SK-N-SH treated with all-trans-retinoic acid at 6 μM for 48 hours (cell line): Measurements from ENCODE around the gene VOPP1.

Source experiments
- ATAC-seq: fragments of 200-7000 bp; cut with Tn5 transposase; 3 replicates; pipeline ENCODE4 v1.9.1; 2020; ENCODE audit warnings: mild to moderate bottlenecking, moderate library complexity
- ARNTL ChIP-seq: fragments of 450-650 bp; formaldehyde crosslinking; IDR thresholded peaks from 2 replicates; pipeline ENCODE4 v1.5.0; 2020; ENCODE audit warnings: low read depth, mild to moderate bottlenecking, moderate library complexity, borderline replicate concordance
- BACH2 ChIP-seq: fragments of 250-450 bp; sonication (Bioruptor Pico); IDR thresholded peaks from 2 replicates; pipeline ENCODE4 v1.9.0; 2021; ENCODE audit warnings: mild to moderate bottlenecking, borderline replicate concordance
- CSDC2 ChIP-seq: fragments of 250-450 bp; sonication (Bioruptor Pico); IDR thresholded peaks from 2 replicates; pipeline ENCODE4 v1.5.0; 2020; ENCODE audit warnings: mild to moderate bottlenecking, moderate library complexity
- GLIS3 ChIP-seq: fragments of 250-450 bp; sonication (Bioruptor Pico); IDR thresholded peaks from 2 replicates; pipeline ENCODE4 v1.5.0; 2020; ENCODE audit warnings: mild to moderate bottlenecking, moderate library complexity
- ISL1 ChIP-seq: fragments of 250-450 bp; sonication (Bioruptor Pico); IDR thresholded peaks from 2 replicates; pipeline ENCODE4 v2.1.2; 2022; ENCODE audit warnings: mild to moderate bottlenecking, moderate library complexity
- OSR1 ChIP-seq: fragments of 250-450 bp; sonication (Bioruptor Pico); IDR thresholded peaks from 2 replicates; pipeline ENCODE4 v1.8.0; 2022; ENCODE audit warnings: moderate library complexity, mild to moderate bottlenecking, inconsistent platforms
- PPARA ChIP-seq: fragments of 250-450 bp; sonication (Bioruptor Pico); IDR thresholded peaks from 2 replicates; pipeline ENCODE4 v1.5.0; 2020; ENCODE audit warnings: mild to moderate bottlenecking, borderline replicate concordance
- RARB ChIP-seq: fragments of 250-450 bp; sonication (Bioruptor Pico); IDR thresholded peaks from 2 replicates; pipeline ENCODE4 v1.8.0; 2021; ENCODE audit warnings: mild to moderate bottlenecking, moderate library complexity
- SNAI2 ChIP-seq: fragments of 250-450 bp; sonication (Bioruptor Pico); IDR thresholded peaks from 2 replicates; pipeline ENCODE4 v1.5.0; 2020; ENCODE audit warnings: mild to moderate bottlenecking, moderate library complexity
- TCF4 ChIP-seq: fragments of 250-450 bp; sonication (Bioruptor Pico); IDR thresholded peaks from 2 replicates; pipeline ENCODE4 v1.8.0; 2021; ENCODE audit warnings: mild to moderate bottlenecking, moderate library complexity, borderline replicate concordance
- TOX ChIP-seq: fragments of 250-450 bp; sonication (Bioruptor Pico); IDR thresholded peaks from 2 replicates; pipeline ENCODE4 v1.8.0; 2021; ENCODE audit warnings: mild to moderate bottlenecking, moderate library complexity, borderline replicate concordance
- ZC3H10 ChIP-seq: fragments of 250-450 bp; sonication (Bioruptor Pico); IDR thresholded peaks from 2 replicates; pipeline ENCODE4 v1.5.1; 2021; ENCODE audit warnings: mild to moderate bottlenecking, moderate library complexity
- ZFP3 ChIP-seq: fragments of 250-450 bp; sonication (Bioruptor Pico); IDR thresholded peaks from 2 replicates; pipeline ENCODE4 v1.5.0; 2020; ENCODE audit warnings: mild to moderate bottlenecking, moderate library complexity
- ZFP30 ChIP-seq: fragments of 450-650 bp; formaldehyde crosslinking; IDR thresholded peaks from 2 replicates; pipeline ENCODE4 v1.5.0; 2022; ENCODE audit warnings: mild to moderate bottlenecking, moderate library complexity
- ZNF70 ChIP-seq: fragments of 450-650 bp; formaldehyde crosslinking; IDR thresholded peaks from 2 replicates; pipeline ENCODE4 v1.5.0; 2020; ENCODE audit warnings: mild to moderate bottlenecking, moderate library complexity
- ZNF8 ChIP-seq: fragments of 450-650 bp; formaldehyde crosslinking; IDR thresholded peaks from 2 replicates; pipeline ENCODE4 v1.5.0; 2020; ENCODE audit warnings: mild to moderate bottlenecking, moderate library complexity
- TF ChIP-seq, protein P1 (sequence below): fragments of 250-450 bp; sonication (Bioruptor Pico); IDR thresholded peaks from 2 replicates; pipeline ENCODE4 v1.8.0; 2021; ENCODE audit warnings: low read depth, mild to moderate bottlenecking, moderate library complexity, borderline replicate concordance
- TF ChIP-seq, protein P2 (sequence below): fragments of 250-450 bp; sonication (Bioruptor Pico); IDR thresholded peaks from 2 replicates; pipeline ENCODE4 v1.5.1; 2020; ENCODE audit warnings: low read depth, mild to moderate bottlenecking, moderate library complexity
- TF ChIP-seq, protein P3 (sequence below): fragments of 250-450 bp; sonication (Bioruptor Pico); IDR thresholded peaks from 2 replicates; pipeline ENCODE4 v1.5.1; 2021; ENCODE audit warnings: mild to moderate bottlenecking, moderate library complexity
- TF ChIP-seq, protein P4 (sequence below): fragments of 250-450 bp; sonication (Bioruptor Pico); IDR thresholded peaks from 2 replicates; pipeline ENCODE4 v1.8.0; 2020; ENCODE audit warnings: mild to moderate bottlenecking, moderate library complexity, borderline replicate concordance
- TF ChIP-seq, protein P5 (sequence below): fragments of 250-450 bp; sonication (Bioruptor Pico); IDR thresholded peaks from 2 replicates; pipeline ENCODE4 v1.5.0; 2020; ENCODE audit warnings: mild to moderate bottlenecking, moderate library complexity

The VOPP1 gene

DNA sequence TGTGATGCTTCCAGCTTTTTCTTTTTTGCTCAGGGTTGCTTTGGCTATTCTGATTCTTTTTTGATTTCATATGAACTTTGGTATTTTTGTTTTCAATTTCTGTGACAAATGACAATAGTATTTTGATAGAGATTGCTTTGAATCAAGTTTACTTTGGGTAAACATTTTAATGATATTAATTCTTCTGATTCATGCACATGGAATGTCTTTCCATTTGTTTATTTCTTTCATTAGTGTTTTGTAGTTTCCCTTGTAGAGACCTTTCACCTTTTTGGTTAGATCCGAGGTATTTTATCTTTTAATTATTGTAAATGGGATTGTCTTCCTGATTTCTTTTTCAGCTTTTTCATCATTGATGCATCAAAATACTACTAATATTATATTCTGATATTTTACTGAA is 114.0 kb downstream of the VOPP1 start (continued):
- TF ChIP-seq, protein P1, sequence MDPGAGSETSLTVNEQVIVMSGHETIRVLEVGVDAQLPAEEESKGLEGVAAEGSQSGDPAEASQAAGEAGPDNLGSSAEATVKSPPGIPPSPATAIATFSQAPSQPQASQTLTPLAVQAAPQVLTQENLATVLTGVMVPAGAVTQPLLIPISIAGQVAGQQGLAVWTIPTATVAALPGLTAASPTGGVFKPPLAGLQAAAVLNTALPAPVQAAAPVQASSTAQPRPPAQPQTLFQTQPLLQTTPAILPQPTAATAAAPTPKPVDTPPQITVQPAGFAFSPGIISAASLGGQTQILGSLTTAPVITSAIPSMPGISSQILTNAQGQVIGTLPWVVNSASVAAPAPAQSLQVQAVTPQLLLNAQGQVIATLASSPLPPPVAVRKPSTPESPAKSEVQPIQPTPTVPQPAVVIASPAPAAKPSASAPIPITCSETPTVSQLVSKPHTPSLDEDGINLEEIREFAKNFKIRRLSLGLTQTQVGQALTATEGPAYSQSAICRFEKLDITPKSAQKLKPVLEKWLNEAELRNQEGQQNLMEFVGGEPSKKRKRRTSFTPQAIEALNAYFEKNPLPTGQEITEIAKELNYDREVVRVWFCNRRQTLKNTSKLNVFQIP (CRISPR knock-in tag): no peak

DNA sequence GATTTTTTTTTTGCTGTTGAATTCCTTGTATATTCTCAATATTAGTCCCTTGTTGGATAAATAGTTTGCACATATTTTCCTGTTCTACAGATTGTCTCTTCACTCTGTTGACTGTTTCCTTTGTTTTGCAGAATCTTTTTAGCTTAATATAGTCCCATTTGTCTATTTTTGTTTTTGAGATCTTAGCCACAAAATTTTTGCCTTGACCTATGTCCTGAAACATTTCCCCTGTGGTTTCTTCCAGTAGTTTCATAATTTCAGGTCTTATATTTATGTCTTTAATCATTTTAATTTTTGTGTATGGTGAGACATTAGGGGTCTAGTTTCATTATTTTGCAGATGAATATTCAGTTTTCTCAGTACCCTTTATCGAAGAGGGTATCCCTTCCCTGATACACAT is 114.5 kb downstream of the VOPP1 start:
- ATAC-seq: no peak
- TF ChIP-seq TOX (CRISPR knock-in tag) (no peak), ISL1 (CRISPR knock-in tag) (no peak), ZNF8 (no peak), ZNF70 (no peak), CSDC2 (CRISPR knock-in tag) (no peak), ZC3H10 (CRISPR knock-in tag) (no peak), PPARA (no peak), TCF4 (CRISPR knock-in tag) (no peak)
- TF ChIP-seq, protein P2, sequence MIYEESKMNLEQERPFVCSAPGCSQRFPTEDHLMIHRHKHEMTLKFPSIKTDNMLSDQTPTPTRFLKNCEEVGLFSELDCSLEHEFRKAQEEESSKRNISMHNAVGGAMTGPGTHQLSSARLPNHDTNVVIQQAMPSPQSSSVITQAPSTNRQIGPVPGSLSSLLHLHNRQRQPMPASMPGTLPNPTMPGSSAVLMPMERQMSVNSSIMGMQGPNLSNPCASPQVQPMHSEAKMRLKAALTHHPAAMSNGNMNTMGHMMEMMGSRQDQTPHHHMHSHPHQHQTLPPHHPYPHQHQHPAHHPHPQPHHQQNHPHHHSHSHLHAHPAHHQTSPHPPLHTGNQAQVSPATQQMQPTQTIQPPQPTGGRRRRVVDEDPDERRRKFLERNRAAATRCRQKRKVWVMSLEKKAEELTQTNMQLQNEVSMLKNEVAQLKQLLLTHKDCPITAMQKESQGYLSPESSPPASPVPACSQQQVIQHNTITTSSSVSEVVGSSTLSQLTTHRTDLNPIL (CRISPR knock-in tag): no peak
- TF ChIP-seq, protein P3, sequence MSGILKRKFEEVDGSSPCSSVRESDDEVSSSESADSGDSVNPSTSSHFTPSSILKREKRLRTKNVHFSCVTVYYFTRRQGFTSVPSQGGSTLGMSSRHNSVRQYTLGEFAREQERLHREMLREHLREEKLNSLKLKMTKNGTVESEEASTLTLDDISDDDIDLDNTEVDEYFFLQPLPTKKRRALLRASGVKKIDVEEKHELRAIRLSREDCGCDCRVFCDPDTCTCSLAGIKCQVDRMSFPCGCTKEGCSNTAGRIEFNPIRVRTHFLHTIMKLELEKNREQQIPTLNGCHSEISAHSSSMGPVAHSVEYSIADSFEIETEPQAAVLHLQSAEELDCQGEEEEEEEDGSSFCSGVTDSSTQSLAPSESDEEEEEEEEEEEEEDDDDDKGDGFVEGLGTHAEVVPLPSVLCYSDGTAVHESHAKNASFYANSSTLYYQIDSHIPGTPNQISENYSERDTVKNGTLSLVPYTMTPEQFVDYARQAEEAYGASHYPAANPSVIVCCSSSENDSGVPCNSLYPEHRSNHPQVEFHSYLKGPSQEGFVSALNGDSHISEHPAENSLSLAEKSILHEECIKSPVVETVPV (CRISPR knock-in tag): no peak
- TF ChIP-seq, all 23 proteins: peak for 0

DNA sequence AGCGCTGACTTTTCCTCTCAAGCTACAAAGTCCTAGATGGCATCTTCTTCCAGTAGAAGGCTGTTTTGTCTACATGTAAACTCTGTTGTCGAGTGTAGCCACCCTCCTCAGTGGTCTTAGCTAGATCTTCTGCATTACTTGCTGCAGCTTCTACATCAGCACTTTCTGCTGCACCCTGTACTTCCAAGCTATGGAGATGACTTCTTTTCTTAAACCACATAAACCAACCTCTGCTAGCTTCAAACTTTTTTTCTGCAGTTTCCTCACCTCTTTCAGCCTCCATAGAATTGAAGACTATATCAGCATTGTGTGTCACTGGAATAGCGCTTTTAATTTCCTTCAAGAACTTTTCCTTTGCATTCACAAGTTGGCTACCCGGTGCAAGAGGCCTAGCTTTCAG is 119.3 kb downstream of the VOPP1 start:
- no peak for TF ChIP-seq ZFP30
- no peak for TF ChIP-seq ZNF8
- no peak for TF ChIP-seq BACH2 (CRISPR knock-in tag)
- TF ChIP-seq ZC3H10 (CRISPR knock-in tag): no peak
- no peak for TF ChIP-seq CSDC2 (CRISPR knock-in tag)
- TF ChIP-seq, protein P1 (CRISPR knock-in tag): no peak
- TF ChIP-seq, protein P3 (CRISPR knock-in tag): no peak
- TF ChIP-seq, protein P2 (CRISPR knock-in tag): no peak
- TF ChIP-seq SNAI2 (CRISPR knock-in tag): no peak
- no peak for TF ChIP-seq TOX (CRISPR knock-in tag)
- no peak for TF ChIP-seq ZFP3
- no peak for TF ChIP-seq ZNF70
- no peak for TF ChIP-seq OSR1
- TF ChIP-seq, protein P4, sequence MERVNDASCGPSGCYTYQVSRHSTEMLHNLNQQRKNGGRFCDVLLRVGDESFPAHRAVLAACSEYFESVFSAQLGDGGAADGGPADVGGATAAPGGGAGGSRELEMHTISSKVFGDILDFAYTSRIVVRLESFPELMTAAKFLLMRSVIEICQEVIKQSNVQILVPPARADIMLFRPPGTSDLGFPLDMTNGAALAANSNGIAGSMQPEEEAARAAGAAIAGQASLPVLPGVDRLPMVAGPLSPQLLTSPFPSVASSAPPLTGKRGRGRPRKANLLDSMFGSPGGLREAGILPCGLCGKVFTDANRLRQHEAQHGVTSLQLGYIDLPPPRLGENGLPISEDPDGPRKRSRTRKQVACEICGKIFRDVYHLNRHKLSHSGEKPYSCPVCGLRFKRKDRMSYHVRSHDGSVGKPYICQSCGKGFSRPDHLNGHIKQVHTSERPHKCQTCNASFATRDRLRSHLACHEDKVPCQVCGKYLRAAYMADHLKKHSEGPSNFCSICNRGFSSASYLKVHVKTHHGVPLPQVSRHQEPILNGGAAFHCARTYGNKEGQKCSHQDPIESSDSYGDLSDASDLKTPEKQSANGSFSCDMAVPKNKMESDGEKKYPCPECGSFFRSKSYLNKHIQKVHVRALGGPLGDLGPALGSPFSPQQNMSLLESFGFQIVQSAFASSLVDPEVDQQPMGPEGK (CRISPR knock-in tag): no peak
- no peak for TF ChIP-seq ARNTL
- TF ChIP-seq, protein P5, sequence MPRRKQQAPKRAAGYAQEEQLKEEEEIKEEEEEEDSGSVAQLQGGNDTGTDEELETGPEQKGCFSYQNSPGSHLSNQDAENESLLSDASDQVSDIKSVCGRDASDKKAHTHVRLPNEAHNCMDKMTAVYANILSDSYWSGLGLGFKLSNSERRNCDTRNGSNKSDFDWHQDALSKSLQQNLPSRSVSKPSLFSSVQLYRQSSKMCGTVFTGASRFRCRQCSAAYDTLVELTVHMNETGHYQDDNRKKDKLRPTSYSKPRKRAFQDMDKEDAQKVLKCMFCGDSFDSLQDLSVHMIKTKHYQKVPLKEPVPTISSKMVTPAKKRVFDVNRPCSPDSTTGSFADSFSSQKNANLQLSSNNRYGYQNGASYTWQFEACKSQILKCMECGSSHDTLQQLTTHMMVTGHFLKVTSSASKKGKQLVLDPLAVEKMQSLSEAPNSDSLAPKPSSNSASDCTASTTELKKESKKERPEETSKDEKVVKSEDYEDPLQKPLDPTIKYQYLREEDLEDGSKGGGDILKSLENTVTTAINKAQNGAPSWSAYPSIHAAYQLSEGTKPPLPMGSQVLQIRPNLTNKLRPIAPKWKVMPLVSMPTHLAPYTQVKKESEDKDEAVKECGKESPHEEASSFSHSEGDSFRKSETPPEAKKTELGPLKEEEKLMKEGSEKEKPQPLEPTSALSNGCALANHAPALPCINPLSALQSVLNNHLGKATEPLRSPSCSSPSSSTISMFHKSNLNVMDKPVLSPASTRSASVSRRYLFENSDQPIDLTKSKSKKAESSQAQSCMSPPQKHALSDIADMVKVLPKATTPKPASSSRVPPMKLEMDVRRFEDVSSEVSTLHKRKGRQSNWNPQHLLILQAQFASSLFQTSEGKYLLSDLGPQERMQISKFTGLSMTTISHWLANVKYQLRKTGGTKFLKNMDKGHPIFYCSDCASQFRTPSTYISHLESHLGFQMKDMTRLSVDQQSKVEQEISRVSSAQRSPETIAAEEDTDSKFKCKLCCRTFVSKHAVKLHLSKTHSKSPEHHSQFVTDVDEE (CRISPR knock-in tag): no peak
- no peak for TF ChIP-seq PPARA
- no peak for TF ChIP-seq RARB (CRISPR knock-in tag)
- no peak for TF ChIP-seq GLIS3
- ATAC-seq: no peak
